H1 (cell line): ENCODE data around the gene TRMT10A. TPM values are rescaled to one million over a fixed set of nuclear protein-coding genes. Genes with fewer than 3 reads are reported as not detected.

Experiments used
- CEBPB ChIP-seq: IDR thresholded peaks from 2 replicates; pipeline ENCODE4 v1.6.1; 2012; ENCODE audit warnings: low read depth, low read length
- CHD7 ChIP-seq: fragments of 300-600 bp; sonication (generic); IDR thresholded peaks from 2 replicates; pipeline ENCODE4 v1.7.1; 2012; ENCODE audit warnings: low read length, moderate library complexity, mild to moderate bottlenecking, inconsistent platforms; ENCODE audit not compliant: insufficient replicate concordance
- EGR1 ChIP-seq: IDR thresholded peaks from 2 replicates; pipeline ENCODE4 v1.6.1; 2011; ENCODE audit warnings: low read depth, low read length, borderline replicate concordance
- GTF2F1 ChIP-seq: IDR thresholded peaks from 2 replicates; pipeline ENCODE4 v1.6.1; 2012; ENCODE audit warnings: low read depth, low read length, improper control_type of control experiment, borderline replicate concordance
- JUND ChIP-seq: IDR thresholded peaks from 2 replicates; pipeline ENCODE4 v1.6.1; 2011; ENCODE audit warnings: mild to moderate bottlenecking, improper control_type of control experiment, low read length
- MAX ChIP-seq: IDR thresholded peaks from 2 replicates; pipeline ENCODE4 v1.6.1; 2012; ENCODE audit warnings: inconsistent platforms
- NANOG ChIP-seq: IDR thresholded peaks from 2 replicates; pipeline ENCODE4 v1.6.1; 2011; ENCODE audit warnings: low read length, low read depth, mild to moderate bottlenecking, inconsistent platforms; ENCODE audit not compliant: insufficient read depth, poor library complexity, severe bottlenecking
- PHF8 ChIP-seq: fragments of 200-600 bp; sonication (generic); conservative IDR thresholded peaks from 2 replicates; pipeline ENCODE4 v1.7.1; 2012; ENCODE audit warnings: low read depth, mild to moderate bottlenecking, inconsistent platforms, low read length, moderate library complexity
- polyA plus RNA-seq, 7 experiments: library from polyadenylated mRNA; depleted of rRNA in 3 of 7; stranded (reverse) in 5 of 7; unstranded in 2 of 7; fragments of >200 nt in 5 of 7; fragments of 200-250 nt in 2 of 7; gene quantifications; 1 replicate in 5 of 7; 2 replicates in 1 of 7; 4 replicates in 1 of 7; pipeline versions ENCODE4 v1.2.1 to v1.2.3, GENCODE V29; 2011 to 2013; ENCODE audit warnings: missing spikeins in 2 of 7, mixed read lengths in 2 of 7
- total RNA-seq: library from RNA; stranded (reverse); fragmentation: NEBNext Ultra II Directional; extraction: Animal tissue kit (Norgen Biotek cat#: 25700); gene quantifications from 2 replicates; pipeline ENCODE4 v1.2.1, GENCODE V29; 2021

TRMT10A gene
- total and polyA plus RNA-seq, 2 of the 8 experiments (the other 6 are each of a cell fraction or from before 2014, with no cell fraction given), result 1.5 to 3.8 TPM

- TF ChIP-seq CHD7, result no peak
- no peak for TF ChIP-seq PHF8
- no peak for TF ChIP-seq CEBPB
- no peak for TF ChIP-seq GTF2F1
- no peak for TF ChIP-seq JUND
- TF ChIP-seq EGR1, result no peak
- TF ChIP-seq NANOG, result no peak
- no peak for TF ChIP-seq MAX
Measured at GRCh38 chr4:99537674-99538073, 26.2 kb downstream of the TRMT10A start (continued).
